ENCODE measurements around the gene GDPD1.
"Not testable (repeated sequence)": the region's sequence is repeated elsewhere in the genome, so short reads cannot be mapped to it uniquely, and the experiment has no call there.

GDPD1 gene

GRCh38 chr17:59220328-59221158, at the start of gene GDPD1:
Gene GDPD1, plus strand, starts transcription at chr17:59220511. Its CDS starts 99 bp downstream, at chr17:59220610.
- H3K9ac ChIP-seq (ENCODE audit: low read depth, low read length) = peak within 1 kb of the TSS; percentile 90
- no peaks in the 10 kb centered on the region for H3K36me3 ChIP-seq (ENCODE audit: insufficient read depth, low read length)
- no peaks in the 10 kb centered on the region for H3K9me3 ChIP-seq (ENCODE audit: control insufficient read depth, insufficient read depth, low read length)
- H3K4me1 ChIP-seq (ENCODE audit: insufficient read depth, low read length) = no peaks in the 10 kb centered on the region

- peaks cover 23% of the 10 kb centered on the region for H3K36me3 ChIP-seq (ENCODE audit: insufficient read depth, low read length)
- no peak overlapping the region for H3K9ac ChIP-seq (ENCODE audit: low read depth, low read length)
- H3K9me3 ChIP-seq (ENCODE audit: control insufficient read depth, insufficient read depth, low read length) = no peaks in the 10 kb centered on the region
- H3K4me1 ChIP-seq (ENCODE audit: insufficient read depth, low read length) = no peaks in the 10 kb centered on the region
Measured at GRCh38 chr17:59172436-59173004, 47.8 kb upstream of the GDPD1 start.

GRCh38 chr17:59174671-59175070, 45.6 kb upstream of the GDPD1 start:
- peaks cover 19% of the 10 kb centered on the region for H3K36me3 ChIP-seq (ENCODE audit: insufficient read depth, low read length)
- no peak overlapping the region for H3K9ac ChIP-seq (ENCODE audit: low read depth, low read length)
- H3K4me1 ChIP-seq (ENCODE audit: insufficient read depth, low read length) = no peaks in the 10 kb centered on the region
- no peaks in the 10 kb centered on the region for H3K9me3 ChIP-seq (ENCODE audit: control insufficient read depth, insufficient read depth, low read length)

GRCh38 chr17:59175076-59175475, 45.2 kb upstream of the GDPD1 start:
- no peaks in the 10 kb centered on the region for H3K4me1 ChIP-seq (ENCODE audit: insufficient read depth, low read length)
- peaks cover 18% of the 10 kb centered on the region; the same call in 1 of the 2 replicates for H3K36me3 ChIP-seq (ENCODE audit: insufficient read depth, low read length)

GRCh38 chr17:59178266-59178985, 41.9 kb upstream of the GDPD1 start:
- Histone ChIP-seq H3K9ac (ENCODE audit: low read depth, low read length) (no peak overlapping the region), H3K9me3 (ENCODE audit: control insufficient read depth, insufficient read depth, low read length) (no peaks in the 10 kb centered on the region), H3K36me3 (ENCODE audit: insufficient read depth, low read length) (peaks cover 18% of the 10 kb centered on the region), H3K4me1 (ENCODE audit: insufficient read depth, low read length) (no peaks in the 10 kb centered on the region)

More at GRCh38 chr17:59175076-59175475, 45.2 kb upstream of the GDPD1 start:
- H3K9ac ChIP-seq (ENCODE audit: low read depth, low read length) = no peak overlapping the region
- no peaks in the 10 kb centered on the region for H3K9me3 ChIP-seq (ENCODE audit: control insufficient read depth, insufficient read depth, low read length)

GRCh38 chr17:59179601-59180000, 40.7 kb upstream of the GDPD1 start:
- not testable (repeated sequence) for H3K9me3 ChIP-seq (ENCODE audit: control insufficient read depth, insufficient read depth, low read length); H3K9ac ChIP-seq (ENCODE audit: low read depth, low read length); H3K36me3 ChIP-seq (ENCODE audit: insufficient read depth, low read length); H3K4me1 ChIP-seq (ENCODE audit: insufficient read depth, low read length)

GRCh38 chr17:59180626-59181025, 39.7 kb upstream of the GDPD1 start:
- Histone ChIP-seq H3K9me3 (ENCODE audit: control insufficient read depth, insufficient read depth, low read length) (no peaks in the 10 kb centered on the region), H3K4me1 (ENCODE audit: insufficient read depth, low read length) (no peaks in the 10 kb centered on the region), H3K36me3 (ENCODE audit: insufficient read depth, low read length) (peaks cover 14% of the 10 kb centered on the region), H3K9ac (ENCODE audit: low read depth, low read length) (no peak overlapping the region)

- Histone ChIP-seq H3K4me1 (ENCODE audit: insufficient read depth, low read length) (no peaks in the 10 kb centered on the region), H3K9ac (ENCODE audit: low read depth, low read length) (no peak overlapping the region), H3K36me3 (ENCODE audit: insufficient read depth, low read length) (peaks cover 22% of the 10 kb centered on the region)
Measured at GRCh38 chr17:59181481-59181880, 38.8 kb upstream of the GDPD1 start.

GRCh38 chr17:59185997-59186396, 34.3 kb upstream of the GDPD1 start:
- Histone ChIP-seq H3K9ac (ENCODE audit: low read depth, low read length) (no peak overlapping the region), H3K4me1 (ENCODE audit: insufficient read depth, low read length) (no peaks in the 10 kb centered on the region), H3K36me3 (ENCODE audit: insufficient read depth, low read length) (peaks cover 27% of the 10 kb centered on the region), H3K9me3 (ENCODE audit: control insufficient read depth, insufficient read depth, low read length) (no peaks in the 10 kb centered on the region)

More at GRCh38 chr17:59181481-59181880, 38.8 kb upstream of the GDPD1 start:
- no peaks in the 10 kb centered on the region for H3K9me3 ChIP-seq (ENCODE audit: control insufficient read depth, insufficient read depth, low read length)

- Histone ChIP-seq H3K36me3 (ENCODE audit: insufficient read depth, low read length) (peaks cover 28% of the 10 kb centered on the region), H3K9me3 (ENCODE audit: control insufficient read depth, insufficient read depth, low read length) (no peaks in the 10 kb centered on the region), H3K4me1 (ENCODE audit: insufficient read depth, low read length) (no peaks in the 10 kb centered on the region)
Measured at GRCh38 chr17:59186850-59187249, 33.5 kb upstream of the GDPD1 start.

GRCh38 chr17:59190806-59191205, 29.5 kb upstream of the GDPD1 start:
- Histone ChIP-seq H3K36me3 (ENCODE audit: insufficient read depth, low read length) (peaks cover 46% of the 10 kb centered on the region), H3K9ac (ENCODE audit: low read depth, low read length) (no peak overlapping the region), H3K9me3 (ENCODE audit: control insufficient read depth, insufficient read depth, low read length) (no peaks in the 10 kb centered on the region), H3K4me1 (ENCODE audit: insufficient read depth, low read length) (no peaks in the 10 kb centered on the region)

More at GRCh38 chr17:59186850-59187249, 33.5 kb upstream of the GDPD1 start:
- no peak overlapping the region for H3K9ac ChIP-seq (ENCODE audit: low read depth, low read length)

GRCh38 chr17:59193336-59193862, 26.9 kb upstream of the GDPD1 start:
- H3K4me1 ChIP-seq (ENCODE audit: insufficient read depth, low read length) = no peaks in the 10 kb centered on the region
- no peak overlapping the region for H3K9ac ChIP-seq (ENCODE audit: low read depth, low read length)
- H3K36me3 ChIP-seq (ENCODE audit: insufficient read depth, low read length) = peaks cover 46% of the 10 kb centered on the region
- no peaks in the 10 kb centered on the region for H3K9me3 ChIP-seq (ENCODE audit: control insufficient read depth, insufficient read depth, low read length)

GRCh38 chr17:59199398-59199797, 20.9 kb upstream of the GDPD1 start:
- no peaks in the 10 kb centered on the region for H3K4me1 ChIP-seq (ENCODE audit: insufficient read depth, low read length)
- H3K9ac ChIP-seq (ENCODE audit: low read depth, low read length) = no peak overlapping the region
- H3K9me3 ChIP-seq (ENCODE audit: control insufficient read depth, insufficient read depth, low read length) = no peaks in the 10 kb centered on the region
- peaks cover 47% of the 10 kb centered on the region for H3K36me3 ChIP-seq (ENCODE audit: insufficient read depth, low read length)

GRCh38 chr17:59202320-59202719, 18.0 kb upstream of the GDPD1 start:
- Histone ChIP-seq H3K9ac (ENCODE audit: low read depth, low read length) (no peak overlapping the region), H3K9me3 (ENCODE audit: control insufficient read depth, insufficient read depth, low read length) (no peaks in the 10 kb centered on the region), H3K4me1 (ENCODE audit: insufficient read depth, low read length) (no peaks in the 10 kb centered on the region), H3K36me3 (ENCODE audit: insufficient read depth, low read length) (peaks cover 33% of the 10 kb centered on the region)
